Ectodermal cell (in vitro differentiated cells): ENCODE data around the gene NOP16.

ENCODE experiments used
- H3K27ac ChIP-seq: 2 replicates; pipeline ENCODE4 v1.7.0; 2013; ENCODE audit warnings: mild to moderate bottlenecking, low read depth, low read length; ENCODE audit not compliant: insufficient read depth, poor library complexity, severe bottlenecking
- H3K27me3 ChIP-seq: 2 replicates; pipeline ENCODE4 v1.7.0; 2013; ENCODE audit warnings: mild to moderate bottlenecking, low read length; ENCODE audit not compliant: insufficient read depth, control insufficient read depth, poor library complexity, severe bottlenecking
- H3K36me3 ChIP-seq: one replicate; pipeline ENCODE4 v1.7.0; 2013; ENCODE audit warnings: low read length; ENCODE audit not compliant: control insufficient read depth, insufficient read depth
- H3K4me1 ChIP-seq: one replicate; pipeline ENCODE4 v1.7.0; 2013; ENCODE audit warnings: low read length; ENCODE audit not compliant: control insufficient read depth, insufficient read depth
- H3K4me3 ChIP-seq: 2 replicates; pipeline ENCODE4 v1.7.0; 2013; ENCODE audit warnings: low read depth, low read length, control low read depth; ENCODE audit not compliant: insufficient read depth
- H3K9me3 ChIP-seq: 2 replicates; pipeline ENCODE4 v1.7.0; 2013; ENCODE audit warnings: mild to moderate bottlenecking, low read length, moderate library complexity; ENCODE audit not compliant: control insufficient read depth
- WGBS, 2 experiments: methylation state at CpG; one replicate each; pipeline ENCODE4 v1.1.7; 2013; ENCODE audit warnings: missing lambda C conversion rate in 2 of 2; 5-methylcytosine and 5-hydroxymethylcytosine counted together

NOP16 gene

DNA sequence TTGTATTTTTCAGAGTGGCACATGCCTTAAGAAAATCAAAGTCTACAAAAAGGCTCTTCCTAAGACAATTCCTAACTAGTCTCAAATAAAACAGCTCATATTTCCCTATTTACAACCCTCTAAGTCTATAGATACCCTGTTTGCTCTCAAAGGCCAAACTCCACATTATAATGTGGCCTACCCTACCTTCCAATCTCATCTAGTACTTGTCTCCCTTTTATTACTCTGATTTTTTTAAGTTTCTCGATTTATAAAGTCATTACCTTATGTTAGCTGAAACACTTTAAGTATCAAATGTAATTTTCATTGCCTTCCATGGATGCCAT lies 46.3 kb downstream of the NOP16 start:
- H3K36me3 ChIP-seq: peaks cover 19% of the 10 kb centered on the region
- 91% methylated on average over 1 of the region's 1 CpG for WGBS, 2 experiments
- H3K27ac ChIP-seq: no peak overlapping the region
- H3K27me3 ChIP-seq: no peaks in the 10 kb centered on the region
- no peaks in the 10 kb centered on the region for H3K4me1 ChIP-seq
- H3K4me3 ChIP-seq: no peak overlapping the region
- no peaks in the 10 kb centered on the region for H3K9me3 ChIP-seq

- Histone ChIP-seq H3K27me3 (no peaks in the 10 kb centered on the region), H3K4me1 (no peaks in the 10 kb centered on the region), H3K27ac (no peak overlapping the region), H3K36me3 (peaks cover 16% of the 10 kb centered on the region), H3K4me3 (no peak overlapping the region), H3K9me3 (no peaks in the 10 kb centered on the region)
- WGBS, 2 experiments: 92% methylated on average over 2 of the region's 2 CpGs
Observed at GRCh38 chr5:176341325-176342157, 46.9 kb downstream of the NOP16 start.

GRCh38 chr5:176339304-176339703 lies 49.1 kb downstream of the NOP16 start:
- 94% methylated on average over 3 to 4 of the region's 5 CpGs for WGBS, 2 experiments
- Histone ChIP-seq H3K36me3 (peaks cover 7% of the 10 kb centered on the region), H3K4me3 (no peak overlapping the region), H3K27me3 (no peaks in the 10 kb centered on the region), H3K27ac (no peak overlapping the region), H3K4me1 (no peaks in the 10 kb centered on the region), H3K9me3 (no peaks in the 10 kb centered on the region)

- 100% methylated on average over 1 of the region's 1 CpG for WGBS, 2 experiments
- no peak overlapping the region for H3K4me3 ChIP-seq
- no peaks in the 10 kb centered on the region for H3K9me3 ChIP-seq
Observed at GRCh38 chr5:176337913-176338312, 50.5 kb downstream of the NOP16 start.

GRCh38 chr5:176334031-176334770 lies 54.2 kb downstream of the NOP16 start:
- H3K4me1 ChIP-seq: no peaks in the 10 kb centered on the region
- H3K27ac ChIP-seq: no peak overlapping the region
- no peak overlapping the region for H3K4me3 ChIP-seq
- H3K9me3 ChIP-seq: no peaks in the 10 kb centered on the region
- no peaks in the 10 kb centered on the region for H3K27me3 ChIP-seq
- H3K36me3 ChIP-seq: peaks cover 7% of the 10 kb centered on the region

More at GRCh38 chr5:176337913-176338312, 50.5 kb downstream of the NOP16 start:
- Histone ChIP-seq H3K27ac (no peak overlapping the region), H3K4me1 (no peaks in the 10 kb centered on the region), H3K27me3 (no peaks in the 10 kb centered on the region), H3K36me3 (peaks cover 7% of the 10 kb centered on the region)
